Pancreas (tissue), 10 donors: Measurements from ENCODE around the gene BTG2. TPM values are rescaled to one million over a fixed set of nuclear protein-coding genes. Genes with fewer than 3 reads are reported as not detected.

Source experiments
- ATAC-seq, 4 donors: fragments of 200-7000 bp; cut with Tn5 transposase; one replicate each; pipeline versions ENCODE4 v1.8.0 to v1.9.1; 2020; ENCODE audit warnings: mild to moderate bottlenecking in 4 of 4, moderate library complexity in 4 of 4
- DNase-seq, 6 donors: peaks; one replicate each; pipeline ENCODE4 v3.0.0-alpha.2; 2020
- FAIRE-seq: peaks from 2 replicates; lab custom pipeline; 2012; peaks lifted over from hg19 to GRCh38; lab: Jason Lieb, UNC
- H3K27ac ChIP-seq, 4 donors: fragments of 200-600 bp; sonication (generic); 1 replicate in 3 of 4; 2 replicates in 1 of 4; pipeline versions ENCODE4 v1.5.0 to v1.8.0; 2020
- H3K27me3 ChIP-seq, 4 donors: fragments of 200-600 bp; one replicate each; pipeline ENCODE4 v1.8.0; 2021
- H3K36me3 ChIP-seq, 3 donors: fragments of 200-600 bp; sonication (generic) in 1 of 3; one replicate each; pipeline versions ENCODE4 v1.5.0 to v1.8.0; 2020 to 2021
- H3K4me1 ChIP-seq, 3 donors: fragments of 200-600 bp; one replicate each; pipeline ENCODE4 v1.8.0; 2021
- H3K4me3 ChIP-seq, 4 donors: fragments of 200-600 bp; sonication (generic) in 2 of 4; one replicate each; pipeline versions ENCODE4 v1.5.0 to v1.8.0; 2020 to 2021
- H3K9me3 ChIP-seq, 4 donors: fragments of 200-600 bp; one replicate each; pipeline ENCODE4 v1.8.0; 2021
- intact Hi-C, 3 donors: fragments of 100-400 bp; cut with DNase I; formaldehyde crosslinking; loops; one replicate each; pipeline versions ENCODE4 v1.11.1 to v1.14.2; 2022
- polyA plus RNA-seq, 2 donors: library from polyadenylated mRNA; stranded (reverse); fragments of 200-250 nt; gene quantifications; one replicate each; pipeline ENCODE4 v1.2.3, GENCODE V29; 2013
- total RNA-seq, 6 donors: library from RNA; stranded (reverse); fragmentation: NEBNext Ultra II Directional in 4 of 6; extraction: Animal tissue kit (Norgen Biotek cat#: 25700) in 4 of 6; gene quantifications; one replicate each; pipeline versions ENCODE4 v1.2.1 to v1.2.4, GENCODE V29; 2021 to 2023
- TF ChIP-seq, protein P1 (sequence below), 4 donors: fragments of 200-600 bp; sonication (generic) in 3 of 4; IDR thresholded peaks; one replicate each; pipeline versions ENCODE4 v1.5.0 to v1.8.0; 2021; ENCODE audit warnings: antibody characterized with exemption in 4 of 4
- donor health status: healthy with polysubstance abuse.
- donor health status: DM: no; HTN: no; CAD: no; lungs with moderate emphysema.
- donor health status: DM: no; HTN: no; CAD: no.
- donor health status: control.
- donor health status: control.
- donor health status: Bipolar disorder and iron deficiency.
- donor health status: DM: yes; HTN: yes; CAD: no.
- donor health status: DM: no; HTN: no; CAD: no.
- donor health status: DM: no; HTN: no; CAD: no.
- donor health status: DM: yes; HTN: yes; CAD: no.

BTG2 gene
- total and polyA plus RNA-seq, 8 donors, result 83.1 to 452 (median 192) TPM

DNA sequence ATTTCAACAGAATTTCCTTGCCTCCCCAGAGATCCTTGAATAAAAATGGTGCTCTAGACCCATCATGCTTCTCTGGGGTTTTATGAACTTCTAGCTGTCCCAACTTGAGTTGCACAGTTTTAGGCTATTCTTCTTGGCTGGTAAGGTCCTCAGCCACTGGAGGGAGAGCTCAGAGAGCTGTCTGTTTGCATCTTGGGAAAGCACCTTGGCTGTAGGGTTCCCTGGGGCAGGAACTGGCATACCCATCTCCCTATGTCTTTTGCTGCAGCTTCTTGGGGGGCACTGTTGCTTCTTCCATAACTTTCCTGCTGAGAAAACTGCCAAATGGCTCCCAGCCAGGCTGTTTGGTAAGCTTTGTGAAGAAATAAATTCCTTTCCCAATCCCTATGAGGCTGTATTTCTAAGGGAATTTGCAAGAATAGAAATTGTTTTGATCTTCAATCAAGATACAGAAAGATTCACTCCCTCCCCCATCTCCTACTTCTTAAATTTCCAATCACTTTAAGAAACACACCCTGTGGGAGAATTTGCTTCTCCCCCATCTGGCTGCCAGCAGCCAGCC is 53.8 kb downstream of the BTG2 start:
- H3K27me3 ChIP-seq, result no peaks in the 10 kb centered on the region
- H3K4me3 ChIP-seq, result no peak overlapping the region
- H3K36me3 ChIP-seq, result no peaks in the 10 kb centered on the region
- ATAC-seq (no peak), DNase-seq (no peak), FAIRE-seq (no peak)
- TF ChIP-seq, protein P1, sequence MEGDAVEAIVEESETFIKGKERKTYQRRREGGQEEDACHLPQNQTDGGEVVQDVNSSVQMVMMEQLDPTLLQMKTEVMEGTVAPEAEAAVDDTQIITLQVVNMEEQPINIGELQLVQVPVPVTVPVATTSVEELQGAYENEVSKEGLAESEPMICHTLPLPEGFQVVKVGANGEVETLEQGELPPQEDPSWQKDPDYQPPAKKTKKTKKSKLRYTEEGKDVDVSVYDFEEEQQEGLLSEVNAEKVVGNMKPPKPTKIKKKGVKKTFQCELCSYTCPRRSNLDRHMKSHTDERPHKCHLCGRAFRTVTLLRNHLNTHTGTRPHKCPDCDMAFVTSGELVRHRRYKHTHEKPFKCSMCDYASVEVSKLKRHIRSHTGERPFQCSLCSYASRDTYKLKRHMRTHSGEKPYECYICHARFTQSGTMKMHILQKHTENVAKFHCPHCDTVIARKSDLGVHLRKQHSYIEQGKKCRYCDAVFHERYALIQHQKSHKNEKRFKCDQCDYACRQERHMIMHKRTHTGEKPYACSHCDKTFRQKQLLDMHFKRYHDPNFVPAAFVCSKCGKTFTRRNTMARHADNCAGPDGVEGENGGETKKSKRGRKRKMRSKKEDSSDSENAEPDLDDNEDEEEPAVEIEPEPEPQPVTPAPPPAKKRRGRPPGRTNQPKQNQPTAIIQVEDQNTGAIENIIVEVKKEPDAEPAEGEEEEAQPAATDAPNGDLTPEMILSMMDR (IDR thresholded peaks at IDR 0.05), result no peak
- no peaks in the 10 kb centered on the region for H3K9me3 ChIP-seq
- no peaks in the 10 kb centered on the region for H3K4me1 ChIP-seq
- intact Hi-C loops, result no loop called here
- no peak overlapping the region for H3K27ac ChIP-seq

Other genes starting within 250 kb of the BTG2 start
- gene MYOG, start 219.5 kb upstream of the BTG2 start, total RNA-seq, result not detected
- under 1 TPM in 1 of 2 donors, not detected in 1; 0.07 TPM for gene MYOG, start 219.5 kb upstream of the BTG2 start, polyA plus RNA-seq
- gene ADORA1, start 177.8 kb upstream of the BTG2 start, total RNA-seq, result 10 to 100 TPM in 3 of 6 donors, 1 to 10 TPM in 3; 8.1 to 19.3 (median 12.7) TPM
- gene ADORA1, start 177.8 kb upstream of the BTG2 start, polyA plus RNA-seq, result 10 to 100 TPM; 14.8 to 19.7 TPM
- not detected for gene MYBPH, start 129.7 kb upstream of the BTG2 start, total RNA-seq
- gene MYBPH, start 129.7 kb upstream of the BTG2 start, polyA plus RNA-seq, result not detected
- gene CHI3L1, start 118.8 kb upstream of the BTG2 start, total RNA-seq, result 10 to 100 TPM in 2 of 6 donors, 1 to 10 TPM in 4; 1.7 to 12.1 (median 7.9) TPM
- 10 to 100 TPM in 1 of 2 donors, 1 to 10 TPM in 1; 3.2 to 11.0 TPM for gene CHI3L1, start 118.8 kb upstream of the BTG2 start, polyA plus RNA-seq
- gene CHIT1, start 75.8 kb upstream of the BTG2 start, total RNA-seq, result under 1 TPM; 0.05 to 0.38 (median 0.18) TPM
- under 1 TPM; 0.23 to 0.28 TPM for gene CHIT1, start 75.8 kb upstream of the BTG2 start, polyA plus RNA-seq
- gene FMOD, start 45.6 kb downstream of the BTG2 start, total RNA-seq, result 10 to 100 TPM in 4 of 6 donors, 1 to 10 TPM in 2; 4.3 to 14.6 (median 11.1) TPM
- 1 to 10 TPM; 3.8 to 6.5 TPM for gene FMOD, start 45.6 kb downstream of the BTG2 start, polyA plus RNA-seq
- gene PRELP, start 170.3 kb downstream of the BTG2 start, total RNA-seq, result 1 to 10 TPM; 1.2 to 6.6 (median 2.4) TPM
- gene PRELP, start 170.3 kb downstream of the BTG2 start, polyA plus RNA-seq, result 1 to 10 TPM; 3.4 to 4.1 TPM
- not detected for gene OPTC, start 188.6 kb downstream of the BTG2 start, total RNA-seq
- not detected for gene OPTC, start 188.6 kb downstream of the BTG2 start, polyA plus RNA-seq